OCI-LY7 (cell line): ENCODE data around the gene RBBP4. TPM values are rescaled to one million over a fixed set of nuclear protein-coding genes. Genes with fewer than 3 reads are reported as not detected.

ENCODE experiments used
- BruUV-seq: library from RNA; stranded (reverse); fragments of 400-500 nt; replicated peaks from 2 replicates; lab custom pipeline; 2021; lab: Mats Ljungman, UMichigan
- CTCF ChIA-PET: fragments of 300-600 bp; sonication (Branson Sonifier 250); formaldehyde crosslinking; loops from one replicate; lab custom pipeline; 2022; ENCODE audit warnings: antibody characterized with exemption; ENCODE audit not compliant: unreplicated experiment; lab: Charles Lee
- POLR2A ChIA-PET: fragments of 300-600 bp; sonication (Branson Sonifier 250); formaldehyde crosslinking; loops from one replicate; lab custom pipeline; 2022; ENCODE audit warnings: antibody characterized with exemption; lab: Charles Lee
- DNase-seq: peaks from one replicate; pipeline ENCODE4 v3.0.0-alpha.2; 2015; ENCODE audit warnings: low spot score
- H2AFZ ChIP-seq: fragments of 200-600 bp; sonication (generic), shearing (Covaris generic); 2 replicates; pipeline ENCODE4 v1.6.1; 2014; ENCODE audit warnings: mild to moderate bottlenecking, antibody characterized with exemption, low read length, moderate library complexity
- H3K27ac ChIP-seq: fragments of 200-600 bp; sonication (generic); 2 replicates; pipeline ENCODE4 v1.5.1; 2014; ENCODE audit warnings: mixed run types, low read depth, mild to moderate bottlenecking, moderate library complexity, low read length, inconsistent platforms; ENCODE audit not compliant: poor library complexity, severe bottlenecking
- H3K36me3 ChIP-seq: fragments of 200-600 bp; sonication (generic); 2 replicates; pipeline ENCODE4 v1.6.1; 2014; ENCODE audit warnings: mild to moderate bottlenecking, antibody characterized with exemption, low read length, moderate library complexity, mixed read lengths; ENCODE audit not compliant: insufficient read depth
- H3K4me1 ChIP-seq: fragments of 200-600 bp; sonication (generic); 2 replicates; pipeline ENCODE4 v1.5.1; 2014; ENCODE audit warnings: mild to moderate bottlenecking, low read length; ENCODE audit not compliant: insufficient read depth, poor library complexity, severe bottlenecking
- H3K4me2 ChIP-seq: fragments of 200-600 bp; sonication (generic); 2 replicates; pipeline ENCODE4 v1.6.1; 2014; ENCODE audit warnings: mild to moderate bottlenecking, low read length
- H3K4me3 ChIP-seq: fragments of 200-600 bp; sonication (generic); 2 replicates; pipeline ENCODE4 v1.5.1; 2014; ENCODE audit warnings: mild to moderate bottlenecking, low read depth, low read length; ENCODE audit not compliant: poor library complexity, severe bottlenecking
- H3K79me2 ChIP-seq: fragments of 200-600 bp; sonication (generic); 2 replicates; pipeline ENCODE4 v1.6.1; 2016; ENCODE audit warnings: low read depth, mild to moderate bottlenecking, low read length, moderate library complexity, mixed read lengths; ENCODE audit not compliant: insufficient read depth
- H3K9me2 ChIP-seq: fragments of 200-600 bp; sonication (generic); 2 replicates; pipeline ENCODE4 v1.6.1; 2016; ENCODE audit warnings: mild to moderate bottlenecking, low read length, mixed read lengths; ENCODE audit not compliant: insufficient read depth
- H3K9me3 ChIP-seq: fragments of 200-600 bp; sonication (generic); 2 replicates; pipeline ENCODE4 v1.6.1; 2014; ENCODE audit warnings: mild to moderate bottlenecking, mixed run types, low read length, mixed read lengths
- H4K20me1 ChIP-seq: fragments of 200-600 bp; sonication (generic); 2 replicates; pipeline ENCODE4 v1.6.1; 2014; ENCODE audit warnings: mild to moderate bottlenecking, antibody characterized with exemption, low read length, moderate library complexity, mixed read lengths; ENCODE audit not compliant: insufficient read depth
- EZH2phosphoT487 ChIP-seq: fragments of 200-600 bp; sonication (generic); IDR thresholded peaks from 2 replicates; pipeline ENCODE4 v1.6.1; 2018; ENCODE audit warnings: low read depth, borderline replicate concordance, mild to moderate bottlenecking, mixed run types, antibody characterized with exemption, low read length, moderate library complexity, mixed read lengths
- intact Hi-C: fragments of 100-400 bp; cut with micrococcal nuclease; formaldehyde crosslinking; loops from one replicate; pipeline ENCODE4 v1.10.0; 2022; ENCODE audit not compliant: unreplicated experiment
- total RNA-seq, 2 experiments: library from RNA; depleted of rRNA in 1 of 2; stranded (reverse); fragments of >200 nt in 1 of 2; shearing (Covaris generic) in 1 of 2; gene quantifications; 2 replicates each; pipeline ENCODE4 v1.2.3, GENCODE V29; 2014 to 2022
- TF ChIP-seq, protein P1 (sequence below): fragments of 200-600 bp; sonication (generic); conservative IDR thresholded peaks from 2 replicates; pipeline ENCODE4 v1.5.1; 2014; ENCODE audit warnings: mild to moderate bottlenecking, antibody characterized with exemption, low read length, moderate library complexity, mixed read lengths

The RBBP4 gene
- total RNA-seq, 2 experiments from 2014 or later = 353 to 597 TPM

DNA sequence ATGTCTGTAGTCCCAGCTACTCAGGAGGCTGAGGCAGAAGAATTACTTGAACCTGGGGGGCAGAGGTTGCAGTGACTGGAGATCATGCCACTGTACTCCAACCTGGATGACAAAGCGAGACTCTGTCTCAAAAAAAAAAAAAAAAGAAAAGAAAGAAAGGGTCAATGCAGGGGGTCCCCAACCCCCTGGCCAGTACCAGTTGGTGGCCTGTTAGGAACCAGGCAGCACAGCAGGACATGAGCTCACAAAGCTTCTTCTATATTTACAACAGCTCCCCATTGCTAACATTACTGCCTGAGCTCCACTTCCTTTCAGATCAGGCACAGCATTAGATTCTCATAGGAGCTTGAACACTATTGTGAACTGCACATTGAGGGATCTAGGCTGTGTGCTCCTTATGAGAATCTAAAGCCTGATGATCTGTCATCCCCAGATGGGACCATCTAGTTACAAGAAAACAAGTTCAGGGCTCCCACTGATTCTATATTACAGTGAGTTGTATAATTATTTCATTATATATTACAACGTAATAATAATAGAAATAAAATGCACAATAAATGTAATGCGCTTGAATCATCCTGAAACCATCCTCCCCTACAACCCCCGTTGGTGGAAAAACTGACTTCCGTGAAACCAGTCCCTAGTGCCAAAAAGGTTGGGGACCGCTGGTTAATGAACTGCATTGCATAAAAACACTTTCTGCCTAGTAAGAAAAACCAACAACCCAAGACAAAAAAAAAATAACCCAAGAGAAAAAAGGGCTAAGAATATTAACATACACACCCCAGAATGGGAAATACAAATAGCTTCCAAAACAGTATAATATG lies 3.5 kb upstream of the RBBP4 start:
- H3K27ac ChIP-seq = peak overlapping the region; percentile 96
- POLR2A ChIA-PET = interaction anchor here (0.7 to 1.5 kb wide), 5 partner anchors 17 to 334 kb away, joined by 3 to 7 read pairs (median 3); no protein-coding TSS in a partner anchor

DNA sequence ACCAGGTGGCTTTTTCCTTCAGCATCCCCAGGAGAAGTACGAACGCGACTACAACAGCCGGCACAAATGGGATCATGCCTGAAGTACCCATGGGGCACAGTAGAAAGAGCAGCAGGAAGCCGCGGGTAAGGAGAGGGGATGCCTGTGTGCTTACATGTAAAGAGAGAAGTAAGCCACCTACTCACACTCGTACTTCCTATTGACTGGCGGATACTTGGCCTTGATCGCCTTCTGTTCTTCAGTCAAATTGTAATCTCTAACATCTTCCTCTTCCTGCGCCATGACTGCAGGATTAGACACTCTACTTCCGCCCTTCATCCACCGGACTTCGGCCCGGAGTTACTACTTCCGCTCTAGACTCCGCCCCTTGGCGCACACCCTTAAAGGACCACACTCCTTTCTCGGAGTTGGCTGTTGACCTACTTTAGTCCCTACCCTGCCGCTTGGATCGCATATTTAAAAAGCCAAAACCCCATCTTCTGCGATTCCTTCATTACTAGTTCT lies 708 bp upstream of the RBBP4 start, which contains the start of gene ZBTB8OS:
Gene ZBTB8OS, minus strand, starts transcription at position 303 of the 504 bp plus-strand sequence. Its CDS starts 21 bp downstream, at position 282.
- Histone ChIP-seq H3K4me1 (peaks cover 61% of the 10 kb centered on the region), H3K4me2 (peak within 1 kb of the TSS; percentile 91), H3K4me3 (peak within 1 kb of the TSS; percentile 82), H3K79me2 (peaks cover 85% of the 10 kb centered on the region), H4K20me1 (peaks cover 12% of the 10 kb centered on the region; the same call in 1 of the 2 replicates), H3K9me3 (no peaks in the 10 kb centered on the region), H3K9me2 (no peaks in the 10 kb centered on the region), H3K27ac (peak within 1 kb of the TSS; percentile 96), H3K36me3 (peaks cover 54% of the 10 kb centered on the region), H2AFZ (peak within 1 kb of the TSS; percentile 57; the same call in 1 of the 2 replicates)
- DNase-seq = peak; percentile 98
- no TSS peak for BruUV-seq
- TF ChIP-seq, protein P1, sequence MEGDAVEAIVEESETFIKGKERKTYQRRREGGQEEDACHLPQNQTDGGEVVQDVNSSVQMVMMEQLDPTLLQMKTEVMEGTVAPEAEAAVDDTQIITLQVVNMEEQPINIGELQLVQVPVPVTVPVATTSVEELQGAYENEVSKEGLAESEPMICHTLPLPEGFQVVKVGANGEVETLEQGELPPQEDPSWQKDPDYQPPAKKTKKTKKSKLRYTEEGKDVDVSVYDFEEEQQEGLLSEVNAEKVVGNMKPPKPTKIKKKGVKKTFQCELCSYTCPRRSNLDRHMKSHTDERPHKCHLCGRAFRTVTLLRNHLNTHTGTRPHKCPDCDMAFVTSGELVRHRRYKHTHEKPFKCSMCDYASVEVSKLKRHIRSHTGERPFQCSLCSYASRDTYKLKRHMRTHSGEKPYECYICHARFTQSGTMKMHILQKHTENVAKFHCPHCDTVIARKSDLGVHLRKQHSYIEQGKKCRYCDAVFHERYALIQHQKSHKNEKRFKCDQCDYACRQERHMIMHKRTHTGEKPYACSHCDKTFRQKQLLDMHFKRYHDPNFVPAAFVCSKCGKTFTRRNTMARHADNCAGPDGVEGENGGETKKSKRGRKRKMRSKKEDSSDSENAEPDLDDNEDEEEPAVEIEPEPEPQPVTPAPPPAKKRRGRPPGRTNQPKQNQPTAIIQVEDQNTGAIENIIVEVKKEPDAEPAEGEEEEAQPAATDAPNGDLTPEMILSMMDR = no peak
- TF ChIP-seq EZH2phosphoT487 = no peak
- POLR2A ChIA-PET = interaction anchor here (0.5 to 1.4 kb wide), 7 partner anchors 18 to 607 kb away, joined by 3 to 8 read pairs (median 4); no protein-coding TSS in a partner anchor
- CTCF ChIA-PET = no interaction called here
- intact Hi-C loops = loop anchor here (1.0 kb wide), 2 partner anchors 129 to 168 kb away; no protein-coding TSS in a partner anchor

More for the DNA sequence above, 3.5 kb upstream of the RBBP4 start:
- H4K20me1 ChIP-seq = no peaks in the 10 kb centered on the region
- TF ChIP-seq EZH2phosphoT487 = no peak
- TF ChIP-seq, protein P1 = no peak
- peaks cover 38% of the 10 kb centered on the region for H3K4me1 ChIP-seq
- peak overlapping the region; percentile 82 for H3K4me3 ChIP-seq
- H2AFZ ChIP-seq = no peak overlapping the region
- H3K36me3 ChIP-seq = peaks cover 42% of the 10 kb centered on the region
- intact Hi-C loops = no loop called here
- no peaks in the 10 kb centered on the region for H3K9me2 ChIP-seq
- peaks cover 85% of the 10 kb centered on the region for H3K79me2 ChIP-seq
- H3K9me3 ChIP-seq = no peaks in the 10 kb centered on the region
- CTCF ChIA-PET = no interaction called here
- BruUV-seq = no TSS peak
- peak; percentile 60 for DNase-seq
- H3K4me2 ChIP-seq = peak overlapping the region; percentile 91
